ENCODE results near the gene C3orf80.

- no peak for TF ChIP-seq EZH2 (optimal IDR thresholded peaks at IDR 0.05; ENCODE audit: low read depth, low read length)
- TF ChIP-seq CTCF (IDR thresholded peaks at IDR 0.05; ENCODE audit: low read length), result no peak
Observed at GRCh38 chr3:160187288-160187687, 37.9 kb upstream of the C3orf80 start.

Measured in MM.1S (cell line).